ENCODE results near the gene FYN. TPM values are rescaled to one million over a fixed set of nuclear protein-coding genes. Genes with fewer than 3 reads are reported as not detected.

FYN gene
- total RNA-seq, 4 donors from 2014 or later, result 108 to 281 (median 186) TPM

DNA sequence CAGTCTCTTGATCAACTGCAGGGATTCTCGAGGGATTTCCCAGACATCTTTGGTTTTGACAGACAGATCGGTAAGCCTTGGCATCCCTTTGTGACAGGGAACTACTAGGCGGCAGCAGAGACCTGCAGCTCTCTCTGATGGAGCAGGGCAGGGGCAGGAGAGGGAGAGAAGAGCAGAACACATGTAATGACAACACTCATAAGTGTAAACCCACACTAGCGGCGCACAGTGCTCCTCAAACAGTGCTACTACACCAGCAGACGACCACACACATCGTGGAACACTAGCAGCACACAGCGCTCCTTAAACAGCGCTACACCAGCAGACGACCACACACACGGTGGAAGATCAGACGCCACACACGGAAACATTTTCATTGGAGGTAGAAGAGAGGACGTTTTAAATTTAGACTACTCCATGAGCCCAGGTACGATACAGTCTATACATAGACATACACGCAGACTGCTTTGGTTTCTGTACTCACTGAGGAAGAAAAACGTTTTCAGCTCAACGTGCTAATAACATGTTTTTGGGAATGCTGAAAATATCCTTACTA, 173.0 kb downstream of the FYN start:
- ATAC-seq (ENCODE audit: low FRiP score) (no peak), DNase-seq (ENCODE audit: low spot score) (no peak)
- TF ChIP-seq, protein P1, sequence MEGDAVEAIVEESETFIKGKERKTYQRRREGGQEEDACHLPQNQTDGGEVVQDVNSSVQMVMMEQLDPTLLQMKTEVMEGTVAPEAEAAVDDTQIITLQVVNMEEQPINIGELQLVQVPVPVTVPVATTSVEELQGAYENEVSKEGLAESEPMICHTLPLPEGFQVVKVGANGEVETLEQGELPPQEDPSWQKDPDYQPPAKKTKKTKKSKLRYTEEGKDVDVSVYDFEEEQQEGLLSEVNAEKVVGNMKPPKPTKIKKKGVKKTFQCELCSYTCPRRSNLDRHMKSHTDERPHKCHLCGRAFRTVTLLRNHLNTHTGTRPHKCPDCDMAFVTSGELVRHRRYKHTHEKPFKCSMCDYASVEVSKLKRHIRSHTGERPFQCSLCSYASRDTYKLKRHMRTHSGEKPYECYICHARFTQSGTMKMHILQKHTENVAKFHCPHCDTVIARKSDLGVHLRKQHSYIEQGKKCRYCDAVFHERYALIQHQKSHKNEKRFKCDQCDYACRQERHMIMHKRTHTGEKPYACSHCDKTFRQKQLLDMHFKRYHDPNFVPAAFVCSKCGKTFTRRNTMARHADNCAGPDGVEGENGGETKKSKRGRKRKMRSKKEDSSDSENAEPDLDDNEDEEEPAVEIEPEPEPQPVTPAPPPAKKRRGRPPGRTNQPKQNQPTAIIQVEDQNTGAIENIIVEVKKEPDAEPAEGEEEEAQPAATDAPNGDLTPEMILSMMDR (IDR thresholded peaks at IDR 0.05), result no peak

DNA sequence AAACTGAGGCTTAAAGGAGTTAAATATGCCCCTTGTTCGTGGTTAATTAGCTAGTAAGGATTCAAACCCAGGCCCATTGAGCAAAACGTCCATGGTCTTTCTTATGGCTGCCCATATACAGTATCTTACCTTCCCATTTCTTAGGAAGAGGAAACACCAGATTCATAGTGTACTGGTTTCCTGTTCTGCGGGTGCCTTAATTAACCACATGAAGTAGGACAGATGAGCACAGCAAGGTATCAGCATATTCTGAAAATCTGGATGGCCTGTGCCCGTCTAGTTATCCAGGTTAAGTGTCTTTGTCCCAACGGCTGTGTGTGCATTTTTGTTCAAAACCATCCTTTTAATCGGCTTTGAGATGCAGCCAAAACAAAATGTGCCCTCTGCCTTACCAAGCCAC, 174.1 kb downstream of the FYN start:
- ATAC-seq (ENCODE audit: low FRiP score), result no peak
- TF ChIP-seq, protein P1 (IDR thresholded peaks at IDR 0.05), result no peak

DNA sequence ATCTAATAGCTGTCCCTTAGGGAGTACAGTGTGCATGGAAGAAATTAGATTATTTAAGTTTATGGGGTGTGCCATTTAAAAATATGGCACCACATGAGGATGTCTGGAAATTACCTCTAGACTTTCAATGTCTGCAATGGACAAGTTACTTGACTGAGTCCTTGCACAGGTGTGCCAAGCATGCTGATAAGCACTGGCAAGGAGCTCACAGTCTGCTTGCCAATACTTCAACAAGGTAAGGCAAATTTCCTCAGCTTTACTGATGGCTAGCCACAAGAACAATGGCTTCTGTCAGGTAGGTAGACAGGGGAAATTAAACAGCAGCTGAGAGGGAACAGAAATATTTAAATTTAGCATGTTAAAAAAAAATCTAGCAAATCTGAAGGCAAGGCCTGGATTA, 176.4 kb downstream of the FYN start:
- no peak for ATAC-seq (ENCODE audit: low FRiP score)
- no peak for DNase-seq (ENCODE audit: low spot score)
- TF ChIP-seq, protein P1 (IDR thresholded peaks at IDR 0.05), result no peak

More for the DNA sequence above, 174.1 kb downstream of the FYN start:
- no peak for DNase-seq (ENCODE audit: low spot score)

DNA sequence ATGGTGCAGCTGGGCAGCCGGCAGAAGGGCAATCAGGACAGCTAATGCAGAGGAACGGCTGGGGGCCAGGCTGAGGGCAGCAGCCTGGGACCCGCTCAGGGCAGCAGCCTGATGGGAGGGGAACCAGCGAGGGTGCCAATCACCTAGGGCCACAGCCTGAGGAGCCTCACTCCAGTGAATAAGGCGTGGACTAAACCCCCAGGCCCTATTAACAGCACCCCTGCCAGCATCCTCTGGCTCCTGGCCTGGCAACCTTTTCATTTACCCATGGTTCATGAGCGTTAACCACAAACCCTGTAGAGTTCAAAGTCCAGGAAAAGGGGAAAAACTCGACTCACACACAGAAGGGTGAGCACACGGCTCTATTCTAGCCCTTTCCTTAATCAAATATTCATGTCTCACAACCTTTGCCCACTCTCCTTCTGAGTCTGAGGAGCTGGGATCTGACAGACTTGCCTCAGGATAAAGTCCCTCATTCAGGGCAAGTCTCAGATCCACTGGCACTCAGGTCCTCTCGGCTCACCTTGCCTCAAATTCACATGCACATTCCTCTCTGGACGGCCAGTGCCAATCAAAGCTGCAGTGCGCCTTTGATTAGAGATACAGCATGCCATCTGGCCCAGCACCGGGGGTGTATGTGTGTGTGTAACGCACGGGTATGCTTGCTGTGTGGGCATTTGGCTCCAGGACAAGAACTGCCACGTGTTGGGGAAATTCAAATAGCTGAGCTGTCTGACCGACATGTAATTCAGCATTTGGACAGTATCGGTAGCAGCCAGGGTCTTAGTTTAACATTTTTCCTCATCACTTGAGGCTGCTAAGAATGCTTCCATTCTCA, 180.7 kb downstream of the FYN start:
- TF ChIP-seq, protein P1 (IDR thresholded peaks at IDR 0.05), result no peak
- ATAC-seq (ENCODE audit: low FRiP score), result no peak
- DNase-seq (ENCODE audit: low spot score), result no peak

DNA sequence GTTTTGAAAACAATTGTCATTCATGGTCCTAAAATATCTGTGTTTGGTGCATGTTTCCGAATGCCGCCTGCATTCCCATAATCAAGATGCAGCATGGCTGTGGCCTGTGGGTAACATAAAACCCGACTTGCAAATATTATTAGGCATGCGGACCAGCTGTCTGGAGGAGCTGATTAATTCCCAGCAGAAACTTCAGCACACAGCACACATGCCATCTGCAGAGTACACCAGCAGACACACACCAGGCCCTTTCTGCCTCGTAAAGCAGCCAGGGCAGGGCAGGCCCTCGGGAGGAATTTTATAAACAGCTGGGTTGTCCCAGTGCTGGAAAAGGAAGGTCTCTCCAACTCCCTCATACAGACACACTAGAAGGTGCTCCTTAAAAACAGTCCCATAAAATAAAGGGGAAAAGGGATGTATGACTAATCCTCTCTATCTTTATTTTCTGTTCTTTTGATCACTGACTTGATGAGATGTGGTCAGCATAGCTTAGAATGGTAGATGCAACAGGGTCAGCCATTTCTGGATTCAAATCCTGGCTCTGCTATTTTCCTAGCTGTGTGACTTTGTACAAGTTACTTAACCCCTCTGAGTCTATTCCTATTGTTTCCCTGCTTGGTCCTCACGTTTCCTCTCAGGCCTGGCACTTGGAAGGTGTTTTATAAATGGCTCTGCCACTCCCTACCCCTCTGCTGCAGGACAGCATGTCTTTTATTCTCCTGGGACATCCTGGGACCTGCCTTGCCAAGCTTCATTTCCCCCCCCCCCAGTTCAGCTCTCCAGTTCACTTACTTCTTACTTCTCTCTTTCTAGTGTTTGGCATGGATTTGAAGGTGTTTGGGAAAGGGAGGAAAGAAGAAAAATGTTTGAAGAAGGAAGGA, 181.7 kb downstream of the FYN start:
- DNase-seq (ENCODE audit: low spot score) (no peak), ATAC-seq (ENCODE audit: low FRiP score) (no peak)
- TF ChIP-seq, protein P1 (IDR thresholded peaks at IDR 0.05), result no peak

DNA sequence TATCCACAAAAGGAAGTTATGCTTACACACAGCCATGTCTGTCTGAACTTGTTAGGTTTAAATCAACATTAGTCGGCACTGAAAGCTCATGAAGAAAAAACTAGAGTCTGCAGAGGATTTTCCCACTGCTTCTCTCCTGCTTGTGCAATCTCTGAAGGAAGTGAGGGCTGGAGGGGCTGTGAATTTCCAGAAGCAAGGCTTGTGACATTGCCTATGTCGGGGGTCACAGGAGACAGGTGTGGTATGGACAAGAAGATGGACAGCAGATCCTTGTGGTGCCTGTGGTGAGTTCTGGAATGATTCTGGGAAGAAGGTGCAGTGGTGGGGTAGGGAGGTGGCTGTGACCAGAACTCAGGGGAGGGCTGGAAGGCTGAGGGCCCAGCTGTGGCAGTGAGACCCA, 183.3 kb downstream of the FYN start:
- DNase-seq (ENCODE audit: low spot score) (no peak), ATAC-seq (ENCODE audit: low FRiP score) (no peak)
- TF ChIP-seq, protein P1 (IDR thresholded peaks at IDR 0.05), result no peak
